ENCODE measurements around the gene TRIM29.

DNA sequence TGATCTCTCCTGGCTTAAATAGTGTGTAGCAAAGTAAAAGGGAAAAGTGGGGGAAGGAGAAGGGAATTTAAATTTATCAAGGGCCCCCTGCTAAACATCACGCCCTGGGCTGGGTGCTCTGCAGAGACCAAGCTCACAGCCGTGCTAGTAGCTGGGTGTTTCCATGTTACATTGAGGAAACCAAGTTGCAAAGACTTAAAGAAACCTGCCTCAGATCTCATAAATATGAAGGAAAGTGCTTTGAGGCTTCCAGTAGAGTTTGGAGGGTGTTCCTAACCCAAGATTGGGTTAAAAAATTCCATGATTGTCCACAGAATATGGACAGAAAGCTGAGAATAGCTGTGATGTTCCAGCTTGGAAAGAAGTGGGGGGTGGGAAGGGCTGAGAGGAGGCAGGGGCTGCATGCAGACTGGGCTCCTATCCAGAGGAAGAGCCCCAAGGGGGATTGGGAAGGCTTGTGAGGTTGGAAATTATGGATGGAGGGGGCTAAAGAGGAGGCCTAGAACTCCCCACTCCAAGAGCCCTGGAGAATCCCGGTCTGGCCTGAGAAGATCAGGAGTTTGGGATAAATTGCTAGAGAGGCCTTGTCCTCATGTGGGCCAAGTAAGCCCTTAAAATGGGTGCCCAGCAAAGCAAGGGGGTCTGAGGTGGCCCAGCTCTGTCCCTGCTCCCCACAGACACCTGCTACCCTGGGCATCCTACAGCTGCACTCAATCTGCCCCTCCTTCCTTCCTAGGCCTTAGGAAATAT, 48.0 kb upstream of the TRIM29 start:
- TF ChIP-seq ZBTB1 (CRISPR knock-in tag; IDR thresholded peaks at IDR 0.05; ENCODE audit: borderline replicate concordance) (no peak), ZNF264 (CRISPR knock-in tag; IDR thresholded peaks at IDR 0.05) (no peak), GTF2F1 (IDR thresholded peaks at IDR 0.05; ENCODE audit: low read length) (no peak), ZNF207 (IDR thresholded peaks at IDR 0.05; ENCODE audit: borderline replicate concordance) (no peak), ZNF644 (CRISPR knock-in tag; IDR thresholded peaks at IDR 0.05; ENCODE audit: low read depth) (no peak), ZNF317 (CRISPR knock-in tag; IDR thresholded peaks at IDR 0.05) (no peak), STAG1 (CRISPR knock-in tag; IDR thresholded peaks at IDR 0.05) (no peak)
- TF ChIP-seq, protein P1, sequence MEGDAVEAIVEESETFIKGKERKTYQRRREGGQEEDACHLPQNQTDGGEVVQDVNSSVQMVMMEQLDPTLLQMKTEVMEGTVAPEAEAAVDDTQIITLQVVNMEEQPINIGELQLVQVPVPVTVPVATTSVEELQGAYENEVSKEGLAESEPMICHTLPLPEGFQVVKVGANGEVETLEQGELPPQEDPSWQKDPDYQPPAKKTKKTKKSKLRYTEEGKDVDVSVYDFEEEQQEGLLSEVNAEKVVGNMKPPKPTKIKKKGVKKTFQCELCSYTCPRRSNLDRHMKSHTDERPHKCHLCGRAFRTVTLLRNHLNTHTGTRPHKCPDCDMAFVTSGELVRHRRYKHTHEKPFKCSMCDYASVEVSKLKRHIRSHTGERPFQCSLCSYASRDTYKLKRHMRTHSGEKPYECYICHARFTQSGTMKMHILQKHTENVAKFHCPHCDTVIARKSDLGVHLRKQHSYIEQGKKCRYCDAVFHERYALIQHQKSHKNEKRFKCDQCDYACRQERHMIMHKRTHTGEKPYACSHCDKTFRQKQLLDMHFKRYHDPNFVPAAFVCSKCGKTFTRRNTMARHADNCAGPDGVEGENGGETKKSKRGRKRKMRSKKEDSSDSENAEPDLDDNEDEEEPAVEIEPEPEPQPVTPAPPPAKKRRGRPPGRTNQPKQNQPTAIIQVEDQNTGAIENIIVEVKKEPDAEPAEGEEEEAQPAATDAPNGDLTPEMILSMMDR (CRISPR knock-in tag; IDR thresholded peaks at IDR 0.05), result no peak
- TF ChIP-seq, protein P2, sequence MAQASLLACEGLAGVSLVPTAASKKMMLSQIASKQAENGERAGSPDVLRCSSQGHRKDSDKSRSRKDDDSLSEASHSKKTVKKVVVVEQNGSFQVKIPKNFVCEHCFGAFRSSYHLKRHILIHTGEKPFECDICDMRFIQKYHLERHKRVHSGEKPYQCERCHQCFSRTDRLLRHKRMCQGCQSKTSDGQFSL (CRISPR knock-in tag; IDR thresholded peaks at IDR 0.05), result no peak
- TF ChIP-seq, protein P3, sequence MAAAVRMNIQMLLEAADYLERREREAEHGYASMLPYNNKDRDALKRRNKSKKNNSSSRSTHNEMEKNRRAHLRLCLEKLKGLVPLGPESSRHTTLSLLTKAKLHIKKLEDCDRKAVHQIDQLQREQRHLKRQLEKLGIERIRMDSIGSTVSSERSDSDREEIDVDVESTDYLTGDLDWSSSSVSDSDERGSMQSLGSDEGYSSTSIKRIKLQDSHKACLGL (CRISPR knock-in tag; IDR thresholded peaks at IDR 0.05), result no peak

Data from HepG2 (cell line).